Calu3 (cell line): ENCODE results near the gene KCNIP3. TPM values are rescaled to one million over a fixed set of nuclear protein-coding genes. Genes with fewer than 3 reads are reported as not detected.

Source experiments
- BruUV-seq: library from RNA; stranded (reverse); fragments of 400-500 nt; replicated peaks from 2 replicates; lab custom pipeline; 2021; lab: Mats Ljungman, UMichigan
- CTCF ChIA-PET: fragments of 300-600 bp; sonication (Branson Sonifier 250); formaldehyde crosslinking; loops from one replicate; lab custom pipeline; 2022; ENCODE audit warnings: antibody characterized with exemption; lab: Charles Lee
- DNase-seq: peaks from one replicate; pipeline ENCODE4 v3.0.0; 2022
- H3K27ac Mint-ChIP-seq: one replicate; pipeline ENCODE4 v1.8.0; 2022; ENCODE audit warnings: mixed read lengths; ENCODE audit not compliant: unreplicated experiment
- H3K27me3 Mint-ChIP-seq: one replicate; pipeline ENCODE4 v1.8.0; 2022; ENCODE audit warnings: mixed read lengths; ENCODE audit not compliant: unreplicated experiment
- H3K36me3 Mint-ChIP-seq: one replicate; pipeline ENCODE4 v1.8.0; 2022; ENCODE audit warnings: mild to moderate bottlenecking, moderate library complexity, mixed read lengths; ENCODE audit not compliant: insufficient read depth, unreplicated experiment
- H3K4me1 Mint-ChIP-seq: one replicate; pipeline ENCODE4 v1.8.0; 2022; ENCODE audit warnings: mild to moderate bottlenecking, low read depth, mixed read lengths; ENCODE audit not compliant: unreplicated experiment
- H3K4me3 Mint-ChIP-seq: one replicate; pipeline ENCODE4 v1.8.0; 2022; ENCODE audit warnings: mild to moderate bottlenecking, low read depth, moderate library complexity, mixed read lengths; ENCODE audit not compliant: unreplicated experiment
- H3K9me3 Mint-ChIP-seq: one replicate; pipeline ENCODE4 v1.8.0; 2022; ENCODE audit warnings: low read depth, mixed read lengths; ENCODE audit not compliant: unreplicated experiment
- CTCF ChIP-seq: fragments of 200-600 bp; IDR thresholded peaks from one replicate; pipeline ENCODE4 v1.8.0; 2022; ENCODE audit warnings: antibody characterized with exemption; ENCODE audit not compliant: unreplicated experiment
- intact Hi-C: fragments of 100-400 bp; cut with micrococcal nuclease; formaldehyde crosslinking; loops from one replicate; pipeline ENCODE4 v1.10.0; 2022; ENCODE audit not compliant: unreplicated experiment
- total RNA-seq: library from RNA; stranded (reverse); gene quantifications from 2 replicates; pipeline ENCODE4 v1.2.3, GENCODE V29; 2022

The KCNIP3 gene
- total RNA-seq, 1 experiment from 2014 or later: 1.1 TPM

GRCh38 chr2:95372216-95372829, 75.2 kb downstream of the KCNIP3 start:
- TF ChIP-seq CTCF: no peak
- no TSS peak for BruUV-seq
- H3K4me3 Mint-ChIP-seq: no peak overlapping the region
- no peaks in the 10 kb centered on the region for H3K4me1 Mint-ChIP-seq
- peaks cover 3% of the 10 kb centered on the region for H3K9me3 Mint-ChIP-seq
- H3K27me3 Mint-ChIP-seq: peaks cover 26% of the 10 kb centered on the region
- intact Hi-C loops: no loop called here
- CTCF ChIA-PET: no interaction called here
- no peak for DNase-seq
- no peaks in the 10 kb centered on the region for H3K36me3 Mint-ChIP-seq
- H3K27ac Mint-ChIP-seq: no peak overlapping the region

GRCh38 chr2:95372845-95373244, 75.7 kb downstream of the KCNIP3 start:
- no peak for TF ChIP-seq CTCF
- CTCF ChIA-PET: no interaction called here
- Mint-ChIP-seq H3K36me3 (no peaks in the 10 kb centered on the region), H3K27me3 (peaks cover 26% of the 10 kb centered on the region), H3K4me3 (no peak overlapping the region), H3K27ac (no peak overlapping the region), H3K9me3 (peaks cover 3% of the 10 kb centered on the region), H3K4me1 (no peaks in the 10 kb centered on the region)
- intact Hi-C loops: no loop called here
- DNase-seq: no peak
- no TSS peak for BruUV-seq

- no peak for DNase-seq
- Mint-ChIP-seq H3K4me1 (no peaks in the 10 kb centered on the region), H3K36me3 (no peaks in the 10 kb centered on the region), H3K9me3 (peaks cover 3% of the 10 kb centered on the region), H3K4me3 (no peak overlapping the region), H3K27ac (no peak overlapping the region), H3K27me3 (peaks cover 26% of the 10 kb centered on the region)
- BruUV-seq: no TSS peak
- no peak for TF ChIP-seq CTCF
- intact Hi-C loops: no loop called here
- CTCF ChIA-PET: no interaction called here
These were observed 76.9 kb downstream of the KCNIP3 start for GRCh38 chr2:95374029-95374428.

- no peak for TF ChIP-seq CTCF
- Mint-ChIP-seq H3K9me3 (peaks cover 3% of the 10 kb centered on the region), H3K4me3 (no peak overlapping the region), H3K27me3 (peaks cover 29% of the 10 kb centered on the region), H3K27ac (no peak overlapping the region), H3K4me1 (no peaks in the 10 kb centered on the region), H3K36me3 (no peaks in the 10 kb centered on the region)
- no TSS peak for BruUV-seq
- DNase-seq: no peak
- intact Hi-C loops: no loop called here
- CTCF ChIA-PET: no interaction called here
These were observed 77.3 kb downstream of the KCNIP3 start for GRCh38 chr2:95374451-95374920.
